Measurements from ENCODE around the gene THSD7B.
"Not testable (repeated sequence)": the region's sequence is repeated elsewhere in the genome, so short reads cannot be mapped to it uniquely, and the experiment has no call there.

THSD7B gene

GRCh38 chr2:137700250-137700649 lies 934.9 kb downstream of the THSD7B start:
- not testable (repeated sequence) for DNase-seq (ENCODE audit: low read depth)

- DNase-seq (ENCODE audit: low read depth) = no peak
Measured at GRCh38 chr2:137700681-137701080, 935.3 kb downstream of the THSD7B start.

- DNase-seq (ENCODE audit: low read depth) = no peak
Measured at GRCh38 chr2:137705296-137705695, 940.0 kb downstream of the THSD7B start.

GRCh38 chr2:137706786-137707613 lies 941.7 kb downstream of the THSD7B start:
- DNase-seq (ENCODE audit: low read depth) = no peak

GRCh38 chr2:137708311-137708710 lies 943.0 kb downstream of the THSD7B start:
- no peak for DNase-seq (ENCODE audit: low read depth)

- DNase-seq (ENCODE audit: low read depth) = no peak
Measured at GRCh38 chr2:137715731-137716191, 950.4 kb downstream of the THSD7B start.

- DNase-seq (ENCODE audit: low read depth) = no peak
Measured at GRCh38 chr2:137718786-137719185, 953.4 kb downstream of the THSD7B start.

- no peak for DNase-seq (ENCODE audit: low read depth)
Measured at GRCh38 chr2:137721733-137722132, 956.4 kb downstream of the THSD7B start.

- DNase-seq (ENCODE audit: low read depth) = no peak
Measured at GRCh38 chr2:137724912-137725311, 959.6 kb downstream of the THSD7B start.

Measured in GM04503 (cell line).